HG03097 (cell line): Measurements from ENCODE around the gene KIF21A.

Experiments
- ATAC-seq: cut with Tn5 transposase; IDR thresholded peaks from one replicate; pipeline ENCODE4 v1.9.1; 2021; ENCODE audit not compliant: unreplicated experiment, low FRiP score

Gene KIF21A

DNA sequence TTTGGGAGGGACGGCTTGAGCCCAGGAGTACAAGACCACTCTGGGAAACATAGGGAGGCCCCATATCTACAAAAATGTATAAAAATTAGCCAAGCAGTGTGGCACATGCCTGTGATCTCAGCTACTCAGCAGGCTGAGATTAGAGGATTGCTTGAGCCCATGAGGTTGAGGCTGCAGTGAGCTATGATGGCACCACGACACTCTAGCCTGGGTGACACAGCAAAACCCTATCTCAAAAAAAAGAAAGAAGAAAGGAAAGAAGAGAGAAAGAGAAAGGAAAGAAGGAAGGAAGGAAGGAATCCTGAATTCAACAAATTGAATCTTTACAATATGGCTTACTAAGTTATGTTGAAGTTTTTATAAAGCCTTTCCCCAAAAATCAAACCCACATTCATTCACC is 2.1 kb downstream of the KIF21A start:
- no peak for ATAC-seq

GRCh38 chr12:39440101-39440500 is 2.8 kb downstream of the KIF21A start:
- ATAC-seq: no peak

- no peak for ATAC-seq
Measured at GRCh38 chr12:39435531-39435930, 7.4 kb downstream of the KIF21A start.

DNA sequence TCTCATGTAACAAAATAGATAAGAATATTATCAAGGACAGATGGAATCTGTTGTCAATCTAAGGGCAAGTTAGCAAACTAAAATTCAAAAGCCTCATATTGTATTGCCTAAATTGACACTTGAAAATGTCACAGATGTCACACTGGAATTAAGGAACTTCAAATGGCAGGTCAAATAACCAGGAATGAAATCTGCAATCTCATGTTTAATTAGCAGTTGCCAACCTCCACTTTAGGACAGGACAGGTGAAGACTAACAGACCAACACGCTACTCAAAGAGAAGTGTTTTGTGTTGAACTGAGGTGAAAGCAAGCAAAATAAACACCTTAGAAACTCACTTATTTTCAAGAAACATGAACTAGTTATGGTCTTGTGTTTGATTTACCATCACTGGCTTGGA is 11.1 kb downstream of the KIF21A start:
- no peak for ATAC-seq

GRCh38 chr12:39431002-39431796 is 11.7 kb downstream of the KIF21A start:
- no peak for ATAC-seq

- ATAC-seq: no peak
Measured at GRCh38 chr12:39429809-39430208, 13.1 kb downstream of the KIF21A start.

DNA sequence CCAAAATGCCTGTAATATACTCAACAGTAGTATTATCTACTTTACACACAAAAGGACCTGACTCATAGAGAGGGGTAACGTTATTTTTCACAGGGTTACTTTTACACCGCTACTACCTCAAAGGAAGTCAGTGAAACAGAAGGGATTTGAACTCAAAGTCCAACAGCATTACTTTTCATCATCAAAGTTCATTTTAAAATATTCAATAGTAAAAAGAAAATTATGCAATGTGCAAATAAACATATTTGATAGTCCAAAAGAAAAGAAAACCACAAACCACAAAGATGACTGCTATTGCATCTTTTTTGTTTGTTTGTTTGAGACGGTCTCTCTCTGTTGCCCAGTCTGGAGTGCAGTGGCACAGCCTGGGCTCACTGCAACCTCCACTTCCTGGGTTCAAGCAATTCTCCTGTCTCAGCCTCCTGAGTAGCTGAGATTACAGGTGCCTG is 15.5 kb downstream of the KIF21A start:
- ATAC-seq: no peak

DNA sequence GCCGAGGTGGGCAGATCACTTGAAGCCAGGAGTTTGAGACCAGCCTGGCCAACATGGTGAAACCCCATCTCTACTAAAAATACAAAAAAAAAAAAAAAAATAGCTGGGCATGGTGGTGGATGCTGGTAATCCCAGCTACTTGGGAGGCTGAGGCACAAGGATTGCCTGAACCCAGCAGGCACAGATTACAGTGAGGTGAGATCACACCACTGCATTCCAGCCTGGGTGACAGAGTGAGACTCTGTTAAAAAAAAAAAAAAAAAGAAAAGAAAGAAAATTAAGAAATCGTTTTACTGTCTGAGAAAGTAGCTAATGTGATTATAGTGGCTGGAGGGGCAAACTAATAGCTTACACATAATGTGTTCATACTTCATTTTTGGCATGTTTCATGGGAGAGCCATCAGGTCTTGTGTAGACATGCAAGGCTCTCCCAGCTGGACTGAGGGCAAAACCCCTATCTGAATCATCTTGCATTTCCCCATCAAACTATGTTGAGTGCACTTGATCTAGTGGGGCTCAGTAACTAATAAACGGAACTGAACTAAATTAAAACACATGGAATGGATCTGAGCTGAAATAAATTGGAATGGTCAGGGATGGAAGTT is 16.2 kb downstream of the KIF21A start:
- ATAC-seq: no peak

- ATAC-seq: no peak
Measured at GRCh38 chr12:39420043-39420442, 22.9 kb downstream of the KIF21A start.

DNA sequence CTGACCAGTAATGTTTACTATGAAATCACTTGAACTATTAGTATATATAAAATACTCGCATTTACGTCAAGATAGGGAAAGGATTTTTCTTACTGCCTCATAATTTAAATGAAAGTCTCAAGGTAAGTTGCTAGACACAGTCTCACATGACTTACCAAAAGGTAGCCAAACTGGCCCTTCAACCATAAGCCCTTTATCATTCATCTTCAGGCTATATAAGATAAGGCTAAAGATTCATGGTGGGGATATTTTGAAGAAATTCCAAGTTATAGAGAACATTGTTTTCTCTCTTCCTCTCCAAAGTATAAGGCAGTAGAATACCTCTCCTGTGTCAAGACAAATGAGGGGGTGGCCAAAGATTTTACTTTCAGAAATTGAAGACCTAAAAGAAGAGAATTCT is 23.4 kb downstream of the KIF21A start:
- ATAC-seq: no peak

DNA sequence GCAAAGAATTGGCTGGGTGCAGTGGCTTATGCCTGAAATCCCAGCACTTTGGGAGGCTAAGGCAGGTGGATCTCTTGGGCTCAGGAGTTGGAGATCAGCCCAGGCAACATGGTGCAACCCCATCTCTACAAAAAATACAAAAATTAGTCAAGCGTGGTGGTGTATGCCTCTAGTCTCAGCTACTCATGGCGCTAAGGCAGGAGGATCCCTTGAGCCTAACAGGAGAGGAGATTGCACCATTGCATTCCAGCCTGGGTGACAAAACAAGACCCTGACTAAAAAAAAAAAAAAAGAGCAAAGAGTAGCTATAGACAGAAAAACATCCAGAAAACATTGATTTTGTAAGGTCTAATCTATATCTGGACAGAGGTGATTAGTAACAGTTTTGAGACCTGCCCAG is 25.0 kb downstream of the KIF21A start:
- no peak for ATAC-seq

DNA sequence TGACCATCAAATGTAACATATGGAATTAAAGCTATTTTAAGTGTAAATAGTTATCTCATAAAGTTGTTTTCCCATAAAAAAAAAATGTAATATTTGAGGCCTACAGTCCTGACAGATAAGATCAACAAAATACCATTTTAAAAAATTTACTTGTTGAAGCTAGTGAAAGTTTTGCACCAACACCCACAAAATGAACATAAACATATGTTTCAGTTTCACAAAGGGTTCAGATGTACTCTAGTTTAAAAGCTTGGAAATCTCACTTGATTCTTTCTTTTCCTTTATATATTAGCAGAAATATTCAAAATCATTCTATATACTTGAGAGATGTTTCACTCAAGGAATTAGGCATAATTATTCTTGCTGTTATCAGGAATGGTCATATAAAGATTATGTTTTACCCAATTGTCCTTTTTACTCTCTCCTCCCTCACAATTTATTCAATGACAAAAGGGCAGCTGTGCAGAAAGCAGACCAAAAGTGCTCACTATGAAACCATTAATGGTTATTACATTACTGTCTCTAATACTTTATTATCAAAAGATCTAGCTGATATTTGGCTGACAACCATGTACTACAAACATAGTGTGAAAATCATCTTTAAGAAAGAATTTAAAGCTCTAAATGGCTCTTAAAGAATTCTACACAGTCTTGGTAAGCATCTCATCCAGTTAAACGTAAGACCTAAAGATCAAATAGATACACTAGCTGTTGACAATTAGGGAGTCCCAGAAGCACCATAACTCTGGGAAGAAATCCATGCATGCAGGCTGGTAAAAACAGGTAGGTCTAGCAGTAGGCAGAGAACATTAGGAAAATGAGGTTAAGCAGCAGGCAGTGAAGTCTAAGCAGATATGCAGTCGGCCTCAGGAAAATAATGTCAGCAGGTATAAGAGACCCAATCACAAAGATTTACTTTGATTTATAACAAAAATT is 28.8 kb downstream of the KIF21A start:
- no peak for ATAC-seq

DNA sequence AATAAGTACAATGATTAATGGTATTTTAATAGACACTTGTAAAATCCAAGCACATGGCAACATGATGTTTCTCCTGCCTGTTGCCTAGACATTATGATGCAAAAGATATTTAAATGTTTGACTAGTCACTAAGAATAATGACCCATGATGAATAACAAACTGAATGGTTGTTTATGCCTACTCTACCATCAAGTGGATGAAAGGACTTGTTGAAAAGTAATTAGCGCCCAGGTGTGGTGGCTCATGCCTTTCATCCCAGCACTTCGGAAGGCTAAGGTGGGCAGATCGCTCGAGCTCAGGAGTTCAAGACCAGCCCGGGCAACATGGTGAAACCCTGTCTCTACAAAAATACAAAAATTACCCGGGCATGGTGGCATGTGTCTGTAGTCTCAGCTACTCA is 30.7 kb downstream of the KIF21A start:
- no peak for ATAC-seq

- ATAC-seq: no peak
Measured at GRCh38 chr12:39406262-39406661, 36.7 kb downstream of the KIF21A start.

GRCh38 chr12:39405580-39405979 is 37.3 kb downstream of the KIF21A start:
- no peak for ATAC-seq

- ATAC-seq: no peak
Measured at GRCh38 chr12:39404000-39404399, 38.9 kb downstream of the KIF21A start.

DNA sequence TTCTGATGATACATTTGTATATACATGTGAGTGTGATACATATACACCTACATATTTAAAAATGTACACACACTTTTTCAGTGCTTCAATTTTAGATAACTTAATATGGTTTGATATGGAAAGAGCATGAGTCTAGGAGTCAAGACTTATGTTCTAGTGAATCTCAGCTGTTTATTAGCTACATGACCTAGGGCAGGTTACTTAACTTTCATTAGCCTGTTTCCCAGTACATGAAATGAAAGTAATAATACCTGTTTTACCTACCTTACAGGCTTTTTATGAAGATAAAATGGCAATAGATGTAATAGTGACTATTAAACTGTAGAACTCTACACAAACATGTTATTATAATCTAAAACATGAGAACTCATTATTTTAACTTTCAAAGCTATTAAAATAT is 39.5 kb downstream of the KIF21A start:
- no peak for ATAC-seq

GRCh38 chr12:39402922-39403321 is 40.0 kb downstream of the KIF21A start:
- no peak for ATAC-seq

- ATAC-seq: no peak
Measured at GRCh38 chr12:39401459-39401858, 41.5 kb downstream of the KIF21A start.

DNA sequence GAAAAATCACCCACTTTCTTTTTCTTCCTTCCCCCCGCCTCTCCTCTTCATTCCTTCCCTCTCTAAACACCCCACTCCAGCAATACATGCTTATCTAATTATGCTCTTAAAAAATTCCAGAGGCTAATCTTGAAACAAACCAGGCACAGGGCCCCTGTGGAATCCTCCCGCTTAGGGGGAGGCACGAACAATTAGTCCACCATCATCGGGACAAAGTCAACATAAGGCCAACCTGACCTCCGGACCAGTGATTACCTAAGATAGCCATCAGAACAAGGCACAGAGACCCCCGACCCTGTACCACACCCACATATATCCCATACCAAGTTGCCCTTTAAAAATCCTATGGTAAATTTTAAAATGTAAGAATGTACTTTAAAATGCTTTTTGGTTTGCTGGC is 47.1 kb downstream of the KIF21A start:
- ATAC-seq: no peak

DNA sequence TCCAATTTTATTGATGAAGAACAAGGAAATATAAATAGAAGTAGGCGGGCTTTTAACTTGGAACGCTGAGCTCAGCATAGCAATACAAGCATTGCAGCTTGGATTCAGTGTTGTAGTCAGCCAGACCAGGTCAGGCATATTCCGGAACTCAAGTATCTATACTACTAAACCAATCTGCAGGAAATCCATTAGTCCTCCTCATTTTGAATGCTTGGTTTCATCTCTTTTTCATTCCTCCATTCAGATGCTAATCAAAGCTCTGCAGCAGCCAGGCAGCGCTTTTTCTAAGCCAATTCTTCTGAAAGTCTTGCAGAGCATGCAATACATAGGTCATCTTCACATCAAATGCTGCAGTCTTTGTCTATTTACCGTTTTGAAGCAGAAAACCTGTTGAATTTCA is 49.0 kb downstream of the KIF21A start:
- ATAC-seq: no peak
